OCI-LY1 (cell line): ENCODE data around the gene EBF4.

Experiments used
- H2AFZ ChIP-seq: fragments of 200-600 bp; sonication (generic), shearing (Covaris generic); 2 replicates; pipeline ENCODE4 v1.6.0; 2014; ENCODE audit warnings: antibody characterized with exemption, mild to moderate bottlenecking, low read length
- H3F3A ChIP-seq: fragments of 200-600 bp; sonication (generic), shearing (Covaris generic); 2 replicates; pipeline ENCODE4 v1.6.0; 2014; ENCODE audit warnings: mild to moderate bottlenecking, antibody characterized with exemption, low read length, moderate library complexity; ENCODE audit not compliant: insufficient read depth
- H3K27ac ChIP-seq: fragments of 200-600 bp; sonication (generic); 2 replicates; pipeline ENCODE4 v1.5.1; 2014; ENCODE audit warnings: low read length, mixed run types, mild to moderate bottlenecking, low read depth; ENCODE audit not compliant: poor library complexity, severe bottlenecking
- H3K27me3 ChIP-seq: fragments of 200-600 bp; sonication (generic); 2 replicates; pipeline ENCODE4 v1.6.0; 2014; ENCODE audit warnings: antibody characterized with exemption, mild to moderate bottlenecking, low read length, moderate library complexity; ENCODE audit not compliant: insufficient read depth
- H3K36me3 ChIP-seq: fragments of 200-600 bp; sonication (generic); 2 replicates; pipeline ENCODE4 v1.6.1; 2014; ENCODE audit warnings: mild to moderate bottlenecking, antibody characterized with exemption, low read length, moderate library complexity, mixed read lengths; ENCODE audit not compliant: insufficient read depth
- H3K4me1 ChIP-seq: fragments of 200-600 bp; sonication (generic); 2 replicates; pipeline ENCODE4 v1.5.1; 2014; ENCODE audit warnings: mild to moderate bottlenecking, low read length, moderate library complexity; ENCODE audit not compliant: insufficient read depth, severe bottlenecking
- H3K4me2 ChIP-seq: fragments of 200-600 bp; sonication (generic), shearing (Covaris generic); 2 replicates; pipeline ENCODE4 v1.6.1; 2014; ENCODE audit warnings: low read length
- H3K4me3 ChIP-seq: fragments of 200-600 bp; sonication (generic); 2 replicates; pipeline ENCODE4 v1.5.1; 2014; ENCODE audit warnings: low read length, low read depth, mild to moderate bottlenecking, mixed read lengths; ENCODE audit not compliant: poor library complexity, severe bottlenecking
- H3K79me2 ChIP-seq: fragments of 200-600 bp; shearing (Covaris generic); 2 replicates; pipeline ENCODE4 v1.6.1; 2016; ENCODE audit warnings: mixed run types, low read length, mixed read lengths; ENCODE audit not compliant: insufficient read depth
- H3K9ac ChIP-seq: fragments of 200-600 bp; sonication (generic), shearing (Covaris generic); 2 replicates; pipeline ENCODE4 v1.6.1; 2014; ENCODE audit warnings: mild to moderate bottlenecking, low read length, mixed read lengths
- H3K9me2 ChIP-seq: fragments of 200-600 bp; sonication (generic), shearing (Covaris generic); 2 replicates; pipeline ENCODE4 v1.6.1; 2014; ENCODE audit warnings: low read depth, mild to moderate bottlenecking, low read length, mixed read lengths
- H3K9me3 ChIP-seq: fragments of 200-600 bp; shearing (Covaris generic); 2 replicates; pipeline ENCODE4 v1.6.1; 2014; ENCODE audit warnings: low read length, mixed read lengths
- H4K20me1 ChIP-seq: fragments of 200-600 bp; sonication (generic), shearing (Covaris generic); 2 replicates; pipeline ENCODE4 v1.6.0; 2016; ENCODE audit warnings: mild to moderate bottlenecking, low read length; ENCODE audit not compliant: insufficient read depth
- CTCF ChIP-seq: fragments of 200-600 bp; sonication (generic), shearing (Covaris generic); IDR thresholded peaks from 2 replicates; pipeline ENCODE4 v1.5.1; 2017; ENCODE audit warnings: mild to moderate bottlenecking, antibody characterized with exemption, low read length, moderate library complexity, mixed read lengths
- EZH2 ChIP-seq: fragments of 200-600 bp; sonication (generic), shearing (Covaris generic); IDR thresholded peaks from 2 replicates; pipeline ENCODE4 v1.8.0; 2017; ENCODE audit warnings: borderline replicate concordance, mixed run types, mild to moderate bottlenecking, antibody characterized with exemption, low read length, moderate library complexity, mixed read lengths

EBF4 gene

GRCh38 chr20:2756056-2756611, 63.6 kb downstream of the EBF4 start:
- no peaks in the 10 kb centered on the region for H3K79me2 ChIP-seq
- no peak overlapping the region for H3K27ac ChIP-seq
- no peaks in the 10 kb centered on the region for H3F3A ChIP-seq
- no peaks in the 10 kb centered on the region for H3K9me3 ChIP-seq
- H3K27me3 ChIP-seq, result 0 out of 2 replicates have a peak, but pooled peaks cover 9% of the 10 kb centered on the region
- no peaks in the 10 kb centered on the region for H3K9me2 ChIP-seq
- no peak overlapping the region for H3K4me2 ChIP-seq
- no peaks in the 10 kb centered on the region for H4K20me1 ChIP-seq
- H3K4me3 ChIP-seq, result no peak overlapping the region
- TF ChIP-seq EZH2, result no peak
- TF ChIP-seq CTCF, result peak; percentile 14; the same call in 1 of the 2 replicates
- H3K36me3 ChIP-seq, result no peaks in the 10 kb centered on the region
- H2AFZ ChIP-seq, result no peak overlapping the region
- peaks cover 14% of the 10 kb centered on the region for H3K4me1 ChIP-seq
- H3K9ac ChIP-seq, result no peak overlapping the region

- Histone ChIP-seq H3K27me3 (0 out of 2 replicates have a peak, but pooled peaks cover 9% of the 10 kb centered on the region), H3K36me3 (no peaks in the 10 kb centered on the region), H3K4me2 (no peak overlapping the region), H3K4me3 (no peak overlapping the region), H2AFZ (no peak overlapping the region), H3K4me1 (peaks cover 10% of the 10 kb centered on the region), H3K9ac (no peak overlapping the region), H3K27ac (no peak overlapping the region), H3K9me3 (no peaks in the 10 kb centered on the region), H3K9me2 (no peaks in the 10 kb centered on the region), H3F3A (no peaks in the 10 kb centered on the region), H3K79me2 (no peaks in the 10 kb centered on the region), H4K20me1 (no peaks in the 10 kb centered on the region)
- TF ChIP-seq CTCF (no peak), EZH2 (no peak)
Observed at GRCh38 chr20:2757001-2757400, 64.4 kb downstream of the EBF4 start.

GRCh38 chr20:2757969-2758368, 65.4 kb downstream of the EBF4 start:
- no peak overlapping the region for H3K9ac ChIP-seq
- H3K27ac ChIP-seq, result no peak overlapping the region
- TF ChIP-seq CTCF (no peak), EZH2 (no peak)
- no peaks in the 10 kb centered on the region for H3K36me3 ChIP-seq
- H3F3A ChIP-seq, result no peaks in the 10 kb centered on the region
- peaks cover 2% of the 10 kb centered on the region for H3K4me1 ChIP-seq
- no peaks in the 10 kb centered on the region for H3K9me2 ChIP-seq
- H2AFZ ChIP-seq, result no peak overlapping the region
- no peaks in the 10 kb centered on the region for H4K20me1 ChIP-seq
- no peaks in the 10 kb centered on the region for H3K79me2 ChIP-seq
- H3K4me2 ChIP-seq, result no peak overlapping the region
- H3K9me3 ChIP-seq, result no peaks in the 10 kb centered on the region
- 0 out of 2 replicates have a peak, but pooled peaks cover 9% of the 10 kb centered on the region for H3K27me3 ChIP-seq
- H3K4me3 ChIP-seq, result no peak overlapping the region
